Activated CD4-positive, alpha-beta memory T cell treated with anti-CD3 and anti-CD28 coated beads for 36 hours (primary cell): ENCODE data around the gene SHISA2. TPM values are rescaled to one million over a fixed set of nuclear protein-coding genes. Genes with fewer than 3 reads are reported as not detected.
"Not testable (repeated sequence)": the region's sequence is repeated elsewhere in the genome, so short reads cannot be mapped to it uniquely, and the experiment has no call there.

ENCODE experiments used
- CTCF ChIA-PET: fragments of 350-600 bp; sonication (Branson Sonifier 250); formaldehyde crosslinking; loops from one replicate; lab custom pipeline; 2021; ENCODE audit warnings: antibody characterized with exemption, inconsistent platforms; lab: Charles Lee
- POLR2A ChIA-PET: fragments of 350-600 bp; sonication (Branson Sonifier 250); formaldehyde crosslinking; loops from one replicate; lab custom pipeline; 2021; ENCODE audit warnings: antibody characterized with exemption; lab: Charles Lee
- DNase-seq: peaks from one replicate; pipeline ENCODE4 v3.0.0-alpha.2; 2020
- H3K27ac Mint-ChIP-seq: one replicate; pipeline ENCODE4 v1.8.0; 2021; ENCODE audit warnings: mixed read lengths
- H3K27me3 Mint-ChIP-seq: one replicate; pipeline ENCODE4 v1.8.0; 2021; ENCODE audit warnings: mixed read lengths
- H3K36me3 Mint-ChIP-seq: one replicate; pipeline ENCODE4 v1.8.0; 2021; ENCODE audit warnings: mixed read lengths
- H3K4me1 Mint-ChIP-seq: one replicate; pipeline ENCODE4 v1.8.0; 2021; ENCODE audit warnings: low read depth, mixed read lengths
- H3K4me3 Mint-ChIP-seq: one replicate; pipeline ENCODE4 v1.8.0; 2021; ENCODE audit warnings: mild to moderate bottlenecking, mixed read lengths
- H3K9me3 Mint-ChIP-seq: one replicate; pipeline ENCODE4 v1.8.0; 2021; ENCODE audit warnings: mixed read lengths
- intact Hi-C: fragments of 100-400 bp; cut with micrococcal nuclease; formaldehyde crosslinking; loops from one replicate; pipeline ENCODE4 v1.15.1; 2023
- total RNA-seq, 2 experiments: library from RNA; stranded (reverse); gene quantifications; one replicate each; pipeline ENCODE4 v1.2.3, GENCODE V29; 2021

SHISA2 gene
- total RNA-seq, result under 1 TPM in 1 of 2 experiments, not detected in 1; 0.17 TPM

GRCh38 chr13:26051657-26052311 is at the start of gene SHISA2:
Gene SHISA2 (minus strand): TSS chr13:26052016. CDS start chr13:26050975, 1,041 bp downstream.
- ChIA-PET CTCF (no interaction called here), POLR2A (no interaction called here)
- Mint-ChIP-seq H3K9me3 (no peaks in the 10 kb centered on the region), H3K36me3 (no peaks in the 10 kb centered on the region), H3K27me3 (peaks cover 27% of the 10 kb centered on the region), H3K4me3 (peak within 1 kb of the TSS; percentile 58), H3K4me1 (peaks cover 19% of the 10 kb centered on the region), H3K27ac (no peak within 1 kb of the TSS)
- DNase-seq, result peak; percentile 44
- intact Hi-C loops, result loop anchor here (2.0 to 5.0 kb wide), 3 partner anchors 79 to 205 kb away; no protein-coding TSS in a partner anchor

GRCh38 chr13:26095846-26096610 is 44.2 kb upstream of the SHISA2 start:
- POLR2A ChIA-PET, result no interaction called here
- intact Hi-C loops, result no loop called here

GRCh38 chr13:26095338-26095737 is 43.5 kb upstream of the SHISA2 start:
- CTCF ChIA-PET, result interaction anchor here (0.6 kb wide), 1 partner anchor 535 kb away, joined by 3 read pairs; no protein-coding TSS in a partner anchor
- Mint-ChIP-seq H3K36me3 (no peaks in the 10 kb centered on the region), H3K27me3 (peaks cover 14% of the 10 kb centered on the region), H3K4me3 (no peak overlapping the region), H3K27ac (no peak overlapping the region), H3K4me1 (no peaks in the 10 kb centered on the region), H3K9me3 (no peaks in the 10 kb centered on the region)
- DNase-seq, result no peak
- intact Hi-C loops, result no loop called here
- POLR2A ChIA-PET, result no interaction called here

More at GRCh38 chr13:26095846-26096610, 44.2 kb upstream of the SHISA2 start:
- Mint-ChIP-seq H3K36me3 (no peaks in the 10 kb centered on the region), H3K4me1 (no peaks in the 10 kb centered on the region), H3K27me3 (peaks cover 14% of the 10 kb centered on the region), H3K27ac (no peak overlapping the region), H3K4me3 (no peak overlapping the region), H3K9me3 (no peaks in the 10 kb centered on the region)
- CTCF ChIA-PET, result interaction anchor here (0.6 to 0.9 kb wide), 2 partner anchors 13 to 536 kb away, joined by 3 read pairs; no protein-coding TSS in a partner anchor
- no peak for DNase-seq

GRCh38 chr13:26076821-26077220 is 25.0 kb upstream of the SHISA2 start:
- CTCF ChIA-PET, H3K27ac Mint-ChIP-seq, H3K9me3 Mint-ChIP-seq, H3K4me1 Mint-ChIP-seq, DNase-seq, H3K36me3 Mint-ChIP-seq, H3K27me3 Mint-ChIP-seq, POLR2A ChIA-PET, H3K4me3 Mint-ChIP-seq, intact Hi-C loops: not testable (repeated sequence)

- Mint-ChIP-seq H3K9me3 (no peaks in the 10 kb centered on the region), H3K36me3 (no peaks in the 10 kb centered on the region), H3K4me1 (peaks cover 2% of the 10 kb centered on the region), H3K27ac (no peak overlapping the region), H3K27me3 (peaks cover 13% of the 10 kb centered on the region), H3K4me3 (no peak overlapping the region)
- POLR2A ChIA-PET, result no interaction called here
- intact Hi-C loops, result no loop called here
- CTCF ChIA-PET, result interaction anchor here (1.7 kb wide), 1 partner anchor 501 kb away, joined by 7 read pairs; no protein-coding TSS in a partner anchor
- DNase-seq, result no peak
Observed at GRCh38 chr13:26075498-26075897, 23.7 kb upstream of the SHISA2 start.

GRCh38 chr13:26074706-26075105 is 22.9 kb upstream of the SHISA2 start:
- H3K9me3 Mint-ChIP-seq, result no peaks in the 10 kb centered on the region
- no peak overlapping the region for H3K4me3 Mint-ChIP-seq
- H3K27me3 Mint-ChIP-seq, result peaks cover 15% of the 10 kb centered on the region
- intact Hi-C loops, result no loop called here
- POLR2A ChIA-PET, result no interaction called here
- no peak overlapping the region for H3K27ac Mint-ChIP-seq
- no peak for DNase-seq
- peaks cover 2% of the 10 kb centered on the region for H3K4me1 Mint-ChIP-seq
- CTCF ChIA-PET, result interaction anchor here (1.7 kb wide), 1 partner anchor 500 kb away, joined by 7 read pairs; no protein-coding TSS in a partner anchor
- no peaks in the 10 kb centered on the region for H3K36me3 Mint-ChIP-seq

GRCh38 chr13:26072335-26072734 is 20.5 kb upstream of the SHISA2 start:
- not testable (repeated sequence) for DNase-seq

GRCh38 chr13:26071691-26072090 is 19.9 kb upstream of the SHISA2 start:
- Mint-ChIP-seq H3K4me1 (peaks cover 2% of the 10 kb centered on the region), H3K27ac (no peak overlapping the region), H3K9me3 (no peaks in the 10 kb centered on the region), H3K27me3 (peaks cover 17% of the 10 kb centered on the region), H3K4me3 (no peak overlapping the region), H3K36me3 (no peaks in the 10 kb centered on the region)
- DNase-seq, result no peak
- intact Hi-C loops, result loop anchor here (1.0 kb wide), 1 partner anchor 497 kb away; no protein-coding TSS in a partner anchor
- CTCF ChIA-PET, result interaction anchor here (1.1 to 3.9 kb wide), 3 partner anchors 242 to 497 kb away, joined by 3 to 22 read pairs (median 6); no protein-coding TSS in a partner anchor
- POLR2A ChIA-PET, result no interaction called here

More at GRCh38 chr13:26072335-26072734, 20.5 kb upstream of the SHISA2 start:
- CTCF ChIA-PET, result interaction anchor here (1.2 to 3.9 kb wide), 2 partner anchors 243 to 498 kb away, joined by 6 to 22 read pairs; no protein-coding TSS in a partner anchor
- peaks cover 17% of the 10 kb centered on the region for H3K27me3 Mint-ChIP-seq
- intact Hi-C loops, result loop anchor here (1.0 kb wide), 1 partner anchor 498 kb away; no protein-coding TSS in a partner anchor
- H3K36me3 Mint-ChIP-seq, H3K27ac Mint-ChIP-seq, H3K9me3 Mint-ChIP-seq, H3K4me1 Mint-ChIP-seq, POLR2A ChIA-PET, H3K4me3 Mint-ChIP-seq: not testable (repeated sequence)

- intact Hi-C loops, DNase-seq, POLR2A ChIA-PET, H3K27ac Mint-ChIP-seq, H3K36me3 Mint-ChIP-seq, H3K9me3 Mint-ChIP-seq, H3K4me1 Mint-ChIP-seq, H3K4me3 Mint-ChIP-seq: not testable (repeated sequence)
- CTCF ChIA-PET, result interaction anchor here (3.9 kb wide), 1 partner anchor 495 kb away, joined by 22 read pairs; no protein-coding TSS in a partner anchor
- peaks cover 13% of the 10 kb centered on the region for H3K27me3 Mint-ChIP-seq
Observed at GRCh38 chr13:26069642-26070041, 17.8 kb upstream of the SHISA2 start.

- H3K27ac Mint-ChIP-seq, H3K4me1 Mint-ChIP-seq: not testable (repeated sequence)
- CTCF ChIA-PET, result interaction anchor here (0.6 to 1.3 kb wide), 4 partner anchors 239 to 630 kb away, joined by 3 read pairs; no protein-coding TSS in a partner anchor
Observed at GRCh38 chr13:26068372-26068771, 16.6 kb upstream of the SHISA2 start.

GRCh38 chr13:26067601-26068000 is 15.8 kb upstream of the SHISA2 start:
- intact Hi-C loops, result no loop called here
- peaks cover 13% of the 10 kb centered on the region for H3K27me3 Mint-ChIP-seq
- H3K36me3 Mint-ChIP-seq, result no peaks in the 10 kb centered on the region
- ChIA-PET CTCF (interaction anchor here (0.6 to 1.3 kb wide), 4 partner anchors 238 to 631 kb away, joined by 3 read pairs; no protein-coding TSS in a partner anchor), POLR2A (no interaction called here)
- DNase-seq, result no peak
- H3K9me3 Mint-ChIP-seq, result no peaks in the 10 kb centered on the region
- peaks cover 2% of the 10 kb centered on the region for H3K4me1 Mint-ChIP-seq
- no peak overlapping the region for H3K27ac Mint-ChIP-seq
- H3K4me3 Mint-ChIP-seq, result no peak overlapping the region

More at GRCh38 chr13:26068372-26068771, 16.6 kb upstream of the SHISA2 start:
- POLR2A ChIA-PET, intact Hi-C loops, H3K36me3 Mint-ChIP-seq, H3K9me3 Mint-ChIP-seq, DNase-seq, H3K4me3 Mint-ChIP-seq: not testable (repeated sequence)
- peaks cover 13% of the 10 kb centered on the region for H3K27me3 Mint-ChIP-seq

- POLR2A ChIA-PET, intact Hi-C loops, H3K27ac Mint-ChIP-seq, H3K36me3 Mint-ChIP-seq, H3K4me1 Mint-ChIP-seq, DNase-seq, H3K4me3 Mint-ChIP-seq, H3K9me3 Mint-ChIP-seq: not testable (repeated sequence)
- H3K27me3 Mint-ChIP-seq, result peaks cover 10% of the 10 kb centered on the region
- CTCF ChIA-PET, result interaction anchor here (0.9 kb wide), 1 partner anchor 237 kb away, joined by 3 read pairs; no protein-coding TSS in a partner anchor
Observed at GRCh38 chr13:26066492-26066891, 14.7 kb upstream of the SHISA2 start.
